ENCODE measurements around the gene MFAP3. TPM values are rescaled to one million over a fixed set of nuclear protein-coding genes. Genes with fewer than 3 reads are reported as not detected.
"Not testable (repeated sequence)": the region's sequence is repeated elsewhere in the genome, so short reads cannot be mapped to it uniquely, and the experiment has no call there.

Gene MFAP3
- polyA plus RNA-seq, 1 experiment: 44.8 TPM

DNA sequence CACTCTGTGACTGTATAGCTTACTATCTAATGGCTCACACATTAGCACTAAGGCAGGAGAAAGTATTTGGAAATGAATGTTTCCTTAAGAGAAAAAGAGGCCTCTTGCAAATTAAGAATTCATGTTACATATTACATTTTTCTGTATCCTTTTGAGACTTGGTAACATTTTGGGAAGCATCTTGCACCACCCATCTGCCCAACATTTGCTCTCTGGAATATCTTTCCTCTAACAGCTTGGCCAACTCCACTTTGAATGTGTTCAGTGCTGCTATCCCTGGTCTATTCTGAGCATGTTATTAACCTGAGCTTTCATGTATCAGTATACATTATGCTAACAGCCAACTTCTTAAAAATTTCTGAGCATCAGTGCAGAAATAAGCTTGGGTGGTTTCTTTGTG, 27.2 kb downstream of the MFAP3 start:
- CTCF ChIA-PET: no interaction called here
- no peak overlapping the region for H3K4me3 ChIP-seq (ENCODE audit: low read depth, low read length)

DNA sequence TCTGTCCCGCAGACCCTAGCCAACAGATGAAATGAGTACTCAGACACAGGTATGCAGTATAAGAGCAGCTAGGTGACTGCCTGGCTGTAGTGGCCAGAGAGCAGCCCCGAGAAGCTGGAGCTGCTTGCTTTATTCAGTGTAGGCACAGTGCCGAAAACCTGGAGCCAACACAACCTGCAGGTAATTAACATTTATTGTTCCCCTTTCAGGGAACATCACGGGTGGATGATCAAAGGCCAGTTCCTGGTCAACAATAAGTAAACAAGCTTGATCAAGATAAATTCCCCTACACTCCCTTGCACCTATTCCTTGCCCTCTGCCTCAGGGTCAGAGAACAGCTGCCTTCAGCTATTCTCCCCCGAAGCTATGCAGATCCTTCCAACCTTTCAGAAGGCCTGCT, 31.1 kb downstream of the MFAP3 start:
- H3K4me3 ChIP-seq (ENCODE audit: low read depth, low read length); DNase-seq (ENCODE audit: low read depth, low spot score); H3K9me3 ChIP-seq (ENCODE audit: control insufficient read depth, insufficient read depth, low read length); POLR2A ChIA-PET; H3K27ac ChIP-seq (ENCODE audit: low read depth, low read length); H3K27me3 ChIP-seq (ENCODE audit: control insufficient read depth, insufficient read depth, low read length): not testable (repeated sequence)
- CTCF ChIA-PET: interaction anchor here (0.7 to 4.2 kb wide), 5 partner anchors 11 to 570 kb away, joined by 3 to 22 read pairs (median 6); no protein-coding TSS in a partner anchor

More for the DNA sequence above, 27.2 kb downstream of the MFAP3 start:
- TF ChIP-seq, protein P1, sequence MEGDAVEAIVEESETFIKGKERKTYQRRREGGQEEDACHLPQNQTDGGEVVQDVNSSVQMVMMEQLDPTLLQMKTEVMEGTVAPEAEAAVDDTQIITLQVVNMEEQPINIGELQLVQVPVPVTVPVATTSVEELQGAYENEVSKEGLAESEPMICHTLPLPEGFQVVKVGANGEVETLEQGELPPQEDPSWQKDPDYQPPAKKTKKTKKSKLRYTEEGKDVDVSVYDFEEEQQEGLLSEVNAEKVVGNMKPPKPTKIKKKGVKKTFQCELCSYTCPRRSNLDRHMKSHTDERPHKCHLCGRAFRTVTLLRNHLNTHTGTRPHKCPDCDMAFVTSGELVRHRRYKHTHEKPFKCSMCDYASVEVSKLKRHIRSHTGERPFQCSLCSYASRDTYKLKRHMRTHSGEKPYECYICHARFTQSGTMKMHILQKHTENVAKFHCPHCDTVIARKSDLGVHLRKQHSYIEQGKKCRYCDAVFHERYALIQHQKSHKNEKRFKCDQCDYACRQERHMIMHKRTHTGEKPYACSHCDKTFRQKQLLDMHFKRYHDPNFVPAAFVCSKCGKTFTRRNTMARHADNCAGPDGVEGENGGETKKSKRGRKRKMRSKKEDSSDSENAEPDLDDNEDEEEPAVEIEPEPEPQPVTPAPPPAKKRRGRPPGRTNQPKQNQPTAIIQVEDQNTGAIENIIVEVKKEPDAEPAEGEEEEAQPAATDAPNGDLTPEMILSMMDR (IDR thresholded peaks at IDR 0.05; ENCODE audit: low read depth, low read length): no peak
- POLR2A ChIA-PET: no interaction called here
- no peaks in the 10 kb centered on the region for H3K27me3 ChIP-seq (ENCODE audit: control insufficient read depth, insufficient read depth, low read length)
- no peak overlapping the region for H3K27ac ChIP-seq (ENCODE audit: low read depth, low read length)
- H3K9me3 ChIP-seq (ENCODE audit: control insufficient read depth, insufficient read depth, low read length): no peaks in the 10 kb centered on the region
- DNase-seq (ENCODE audit: low read depth, low spot score): no peak

DNA sequence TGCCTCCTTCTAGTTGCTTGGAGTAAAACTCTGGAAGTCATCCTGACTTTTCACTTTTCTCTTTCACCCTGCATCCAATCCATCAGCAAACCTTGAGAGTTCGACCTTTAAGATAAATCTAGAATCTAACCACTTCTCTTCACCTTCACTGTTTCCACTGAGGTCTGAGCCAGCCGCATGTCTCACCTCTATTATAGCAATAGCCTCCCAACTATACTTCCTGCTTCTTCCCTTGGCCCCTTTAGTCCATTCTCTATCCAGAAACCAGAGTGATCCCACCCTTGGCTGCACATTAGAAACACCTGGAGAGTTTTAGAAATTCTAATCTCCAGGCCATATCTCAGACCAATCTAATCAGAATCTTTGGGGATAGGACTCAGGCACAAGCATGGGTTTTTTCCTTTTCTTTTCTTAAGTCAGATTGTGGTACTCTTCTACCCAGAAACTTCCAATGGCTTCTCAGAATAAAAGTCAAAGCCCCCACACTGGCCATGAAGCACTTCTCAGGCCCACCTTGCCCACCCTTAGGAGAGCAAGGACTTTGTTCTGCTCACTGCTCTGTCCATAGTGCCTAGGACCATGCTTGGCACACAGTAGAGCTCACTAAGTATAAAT, 33.1 kb downstream of the MFAP3 start:
- Histone ChIP-seq H3K27ac (ENCODE audit: low read depth, low read length) (no peak overlapping the region), H3K27me3 (ENCODE audit: control insufficient read depth, insufficient read depth, low read length) (no peaks in the 10 kb centered on the region), H3K9me3 (ENCODE audit: control insufficient read depth, insufficient read depth, low read length) (no peaks in the 10 kb centered on the region), H3K4me3 (ENCODE audit: low read depth, low read length) (no peak overlapping the region)
- TF ChIP-seq, protein P1 (IDR thresholded peaks at IDR 0.05; ENCODE audit: low read depth, low read length): no peak
- POLR2A ChIA-PET: interaction anchor here (0.8 to 1.4 kb wide), 3 partner anchors 34 to 333 kb away, joined by 3 to 5 read pairs (median 3); partner anchors contain the start of gene GALNT10
- DNase-seq (ENCODE audit: low read depth, low spot score): no peak
- CTCF ChIA-PET: interaction anchor here (0.6 to 2.6 kb wide), 65 partner anchors 8 to 568 kb away, joined by 3 to 97 read pairs (median 5); partner anchors contain the start of genes FAM114A2, GALNT10 and MFAP3

DNA sequence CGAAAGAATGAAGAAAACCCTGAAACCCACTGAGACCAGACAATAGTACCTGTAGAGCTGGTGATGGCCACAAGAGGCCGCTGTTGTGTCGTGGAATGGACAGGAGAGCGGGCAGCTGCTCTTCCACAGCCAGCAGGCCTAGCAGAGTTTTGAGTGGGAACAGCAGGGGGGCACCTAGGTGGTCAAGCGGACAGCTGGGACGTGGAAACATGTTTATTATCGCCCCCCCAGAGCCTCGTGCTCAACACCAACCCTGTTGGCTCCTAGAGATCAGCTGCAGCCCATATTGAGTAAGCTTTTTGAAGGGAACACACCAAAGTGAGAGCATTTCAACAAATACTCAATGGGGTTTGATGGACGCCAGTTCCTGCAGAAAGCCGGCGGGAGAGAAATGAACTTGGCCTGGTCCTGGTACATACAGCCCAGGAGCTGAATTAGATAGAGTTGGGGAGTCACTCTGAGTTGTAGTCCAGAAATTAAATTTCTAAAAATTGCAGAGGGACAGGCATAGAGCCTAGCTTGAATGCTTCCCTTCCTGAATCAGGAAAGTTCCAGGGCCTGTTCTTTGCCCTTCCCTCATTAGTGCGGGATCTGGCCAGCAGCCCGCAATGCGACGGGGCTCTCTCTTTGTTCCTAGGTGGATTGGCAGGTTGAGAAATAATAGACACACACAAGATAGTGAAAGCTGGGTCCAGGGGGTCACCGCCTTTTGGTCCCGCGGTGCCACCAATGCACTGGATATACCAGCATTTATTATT, 33.8 kb downstream of the MFAP3 start:
- TF ChIP-seq, protein P1 (IDR thresholded peaks at IDR 0.05; ENCODE audit: low read depth, low read length): peak; percentile 97
- no peaks in the 10 kb centered on the region for H3K9me3 ChIP-seq (ENCODE audit: control insufficient read depth, insufficient read depth, low read length)
- H3K27ac ChIP-seq (ENCODE audit: low read depth, low read length): no peak overlapping the region
- ChIA-PET CTCF (interaction anchor here (0.6 to 2.6 kb wide), 69 partner anchors 9 to 791 kb away, joined by 3 to 97 read pairs (median 5); partner anchors contain the start of genes FAM114A2, GALNT10 and MFAP3), POLR2A (interaction anchor here (0.8 to 1.4 kb wide), 3 partner anchors 34 to 332 kb away, joined by 3 to 5 read pairs (median 3); partner anchors contain the start of gene GALNT10)
- DNase-seq (ENCODE audit: low read depth, low spot score): peak; percentile 33
- H3K27me3 ChIP-seq (ENCODE audit: control insufficient read depth, insufficient read depth, low read length): no peaks in the 10 kb centered on the region
- no peak overlapping the region for H3K4me3 ChIP-seq (ENCODE audit: low read depth, low read length)

DNA sequence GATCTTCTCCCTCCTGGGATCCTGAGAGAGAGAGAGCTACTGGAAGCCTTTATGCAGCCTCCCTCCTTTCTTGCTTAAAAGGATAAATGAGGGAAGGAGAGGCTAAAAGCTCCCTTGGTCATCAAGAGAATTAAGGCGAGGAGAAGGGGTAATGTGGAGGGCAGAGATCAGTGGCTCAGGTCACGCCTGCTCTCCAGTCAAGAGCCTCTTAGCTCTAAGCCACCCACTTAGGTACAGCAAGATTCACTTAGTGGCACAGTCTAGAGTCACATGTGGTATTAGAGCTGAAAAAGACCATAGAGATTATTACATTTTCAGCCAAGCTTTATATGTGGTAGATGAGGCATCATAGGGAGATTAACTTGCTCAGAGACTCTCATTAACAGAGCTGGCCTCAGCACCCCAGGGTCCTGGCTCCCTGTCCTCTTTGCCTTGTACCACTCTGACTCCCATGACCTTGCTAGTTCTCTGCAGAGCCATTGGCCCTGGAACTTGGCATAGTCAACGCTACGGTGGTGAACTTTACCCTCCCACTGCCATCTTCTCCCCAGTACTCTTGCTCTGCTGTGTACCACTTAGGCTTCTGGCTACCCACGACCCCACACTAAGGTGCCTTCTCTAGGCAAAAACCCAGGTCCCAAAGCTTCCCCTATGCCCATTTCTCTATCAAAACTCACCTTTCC, 37.6 kb downstream of the MFAP3 start:
- DNase-seq (ENCODE audit: low read depth, low spot score): no peak
- ChIA-PET CTCF (interaction anchor here (2.1 to 3.4 kb wide), 2 partner anchors 104 to 328 kb away, joined by 9 to 29 read pairs; no protein-coding TSS in a partner anchor), POLR2A (no interaction called here)
- TF ChIP-seq, protein P1 (IDR thresholded peaks at IDR 0.05; ENCODE audit: low read depth, low read length): no peak
- Histone ChIP-seq H3K27me3 (ENCODE audit: control insufficient read depth, insufficient read depth, low read length) (peaks cover 2% of the 10 kb centered on the region), H3K4me3 (ENCODE audit: low read depth, low read length) (no peak overlapping the region), H3K9me3 (ENCODE audit: control insufficient read depth, insufficient read depth, low read length) (no peaks in the 10 kb centered on the region), H3K27ac (ENCODE audit: low read depth, low read length) (no peak overlapping the region)

All from AG04450 (cell line).